ENCODE data around the gene WNT4. TPM values are rescaled to one million over a fixed set of nuclear protein-coding genes. Genes with fewer than 3 reads are reported as not detected.

The WNT4 gene
- total RNA-seq, 6 donors from 2014 or later: 1.0 to 3.2 (median 2.0) TPM

DNA sequence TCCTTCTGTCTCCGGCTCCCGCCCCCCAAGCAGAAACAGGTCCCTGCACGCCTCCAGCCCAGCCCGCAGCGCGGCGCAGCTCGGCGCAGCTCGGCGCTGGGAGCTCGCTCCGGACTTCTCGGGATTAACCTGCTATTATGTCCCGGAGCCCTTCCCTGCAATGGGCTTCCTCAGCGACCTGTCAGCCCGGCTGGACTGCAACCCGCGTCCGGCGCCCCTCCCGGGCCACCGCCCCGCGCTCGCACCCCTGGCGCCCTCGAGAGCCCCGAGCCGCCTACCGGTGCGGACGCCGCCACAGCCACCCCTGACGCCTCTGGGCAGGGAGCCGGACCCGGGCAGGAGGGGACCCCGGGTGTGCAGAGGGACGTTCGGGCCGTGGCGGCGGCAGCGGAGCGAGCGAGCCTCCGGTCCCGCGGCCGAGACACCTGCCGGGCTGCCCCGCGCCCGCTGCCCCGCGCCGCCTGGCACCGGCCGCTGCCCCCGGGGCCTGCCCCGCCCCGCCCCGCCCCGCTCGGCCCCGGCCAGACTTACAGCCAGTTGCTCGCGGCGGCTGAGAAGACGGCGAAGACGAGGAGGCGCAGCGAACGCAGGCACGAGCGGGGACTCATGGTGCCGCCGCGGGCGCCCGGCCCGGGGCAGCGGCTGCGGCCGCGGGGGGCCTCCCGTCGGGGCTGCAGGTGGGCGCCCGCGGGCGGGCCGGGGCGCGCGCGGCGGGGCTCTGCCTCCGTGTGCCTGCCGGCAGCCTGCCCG, 407 bp downstream of the WNT4 start:
- ATAC-seq (ENCODE audit: low FRiP score in 2 of 2) (peak in 1 of 2 donors; percentile 32), DNase-seq (peak in 1 of 2 donors; percentile 89)
- Histone ChIP-seq H3K27me3 (peaks cover 0 to 22% (median 6%) of the 10 kb centered on the region in 4 donors), H3K36me3 (no peaks in the 10 kb centered on the region), H3K9me3 (no peaks in the 10 kb centered on the region), H3K4me3 (peak overlapping the region; percentile 32 to 59 (median 58)), H3K27ac (peak overlapping the region in 1 of 4 donors; percentile 63), H3K4me1 (peaks cover 11 to 29% (median 18%) of the 10 kb centered on the region in 4 donors)
- TF ChIP-seq, protein P1, sequence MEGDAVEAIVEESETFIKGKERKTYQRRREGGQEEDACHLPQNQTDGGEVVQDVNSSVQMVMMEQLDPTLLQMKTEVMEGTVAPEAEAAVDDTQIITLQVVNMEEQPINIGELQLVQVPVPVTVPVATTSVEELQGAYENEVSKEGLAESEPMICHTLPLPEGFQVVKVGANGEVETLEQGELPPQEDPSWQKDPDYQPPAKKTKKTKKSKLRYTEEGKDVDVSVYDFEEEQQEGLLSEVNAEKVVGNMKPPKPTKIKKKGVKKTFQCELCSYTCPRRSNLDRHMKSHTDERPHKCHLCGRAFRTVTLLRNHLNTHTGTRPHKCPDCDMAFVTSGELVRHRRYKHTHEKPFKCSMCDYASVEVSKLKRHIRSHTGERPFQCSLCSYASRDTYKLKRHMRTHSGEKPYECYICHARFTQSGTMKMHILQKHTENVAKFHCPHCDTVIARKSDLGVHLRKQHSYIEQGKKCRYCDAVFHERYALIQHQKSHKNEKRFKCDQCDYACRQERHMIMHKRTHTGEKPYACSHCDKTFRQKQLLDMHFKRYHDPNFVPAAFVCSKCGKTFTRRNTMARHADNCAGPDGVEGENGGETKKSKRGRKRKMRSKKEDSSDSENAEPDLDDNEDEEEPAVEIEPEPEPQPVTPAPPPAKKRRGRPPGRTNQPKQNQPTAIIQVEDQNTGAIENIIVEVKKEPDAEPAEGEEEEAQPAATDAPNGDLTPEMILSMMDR (IDR thresholded peaks at IDR 0.05): peak in 1 of 6 experiments; percentile 25
- TF ChIP-seq POLR2AphosphoS5 (IDR thresholded peaks at IDR 0.05): no peak
- whole genome bisulfite sequencing, 2 donors: 1% methylated on average over 25 of the region's 102 CpGs; no CpG with 5 or more reads in 1 of the 2 donors

DNA sequence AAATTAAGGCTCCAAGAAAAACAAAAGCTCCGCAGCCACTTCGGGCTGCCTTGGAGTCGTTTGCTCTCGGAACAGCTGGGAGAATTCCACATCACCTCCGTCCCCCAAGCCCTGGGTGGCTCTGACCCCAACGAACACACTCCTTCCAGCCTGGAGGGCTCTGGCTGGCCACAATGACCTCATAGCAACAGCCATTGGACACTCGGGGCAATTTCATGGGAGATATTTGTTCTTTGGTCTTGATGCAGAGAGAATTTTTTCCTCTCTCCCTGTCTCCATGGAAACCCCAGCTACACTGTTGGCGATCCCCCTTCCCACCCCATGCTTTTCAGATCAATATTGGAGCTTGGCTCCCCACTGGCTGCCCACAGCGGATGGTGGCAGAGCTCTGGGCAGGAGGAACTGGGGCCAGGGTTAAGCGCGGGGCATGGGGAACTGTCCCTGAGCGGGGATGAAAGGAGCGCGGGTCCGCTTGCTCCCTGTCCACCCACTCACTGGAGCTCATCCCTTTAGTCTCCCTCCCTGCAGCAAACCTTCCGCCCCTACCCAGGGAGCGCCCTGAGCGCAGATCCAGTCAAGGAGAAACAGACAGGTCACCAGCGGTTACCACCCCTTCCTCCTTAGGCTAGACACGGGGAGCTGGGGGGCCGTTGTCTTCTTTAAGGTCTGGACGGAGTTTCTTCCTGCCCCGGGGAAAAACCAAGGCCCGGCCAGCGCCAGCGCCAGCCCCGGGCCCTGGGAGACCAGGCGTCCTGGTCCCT, 1.2 kb downstream of the WNT4 start:
- Histone ChIP-seq H3K36me3 (no peaks in the 10 kb centered on the region), H3K27me3 (peaks cover 0 to 22% (median 6%) of the 10 kb centered on the region in 4 donors), H3K4me3 (peak overlapping the region; percentile 32 to 59 (median 58)), H3K4me1 (peaks cover 11 to 29% (median 18%) of the 10 kb centered on the region in 4 donors), H3K27ac (peak overlapping the region in 1 of 4 donors; percentile 63), H3K9me3 (no peaks in the 10 kb centered on the region)
- ATAC-seq (ENCODE audit: low FRiP score in 2 of 2) (peak in 1 of 2 donors; percentile 18), DNase-seq (no peak)
- WGBS, 2 donors: 12 to 16% methylated on average over 10 to 28 of the region's 28 CpGs
- TF ChIP-seq, protein P1 (IDR thresholded peaks at IDR 0.05): no peak
- TF ChIP-seq POLR2A (IDR thresholded peaks at IDR 0.05) (no peak), EP300 (IDR thresholded peaks at IDR 0.05) (no peak), POLR2AphosphoS5 (IDR thresholded peaks at IDR 0.05) (no peak)

DNA sequence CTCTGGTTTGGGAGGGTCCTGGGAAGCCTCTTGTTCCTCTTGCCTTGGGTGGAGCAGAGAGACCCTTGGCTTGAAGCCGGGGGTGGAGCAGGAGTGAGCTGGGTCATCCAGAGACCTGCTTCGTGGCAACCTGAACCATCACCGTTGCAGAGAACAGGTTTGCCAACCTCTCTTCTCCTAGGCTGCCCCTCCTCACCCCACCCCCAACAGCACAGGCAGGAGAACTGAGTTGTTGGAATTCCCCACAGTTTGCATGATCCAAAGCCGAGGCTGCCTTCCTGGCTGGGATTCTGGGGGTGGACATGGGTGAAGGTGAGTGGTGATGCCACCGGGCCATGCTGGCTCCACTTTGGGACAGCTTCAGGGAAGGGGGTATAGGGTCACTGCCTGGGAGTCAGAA, 2.2 kb downstream of the WNT4 start:
- Histone ChIP-seq H3K27ac (no peak overlapping the region), H3K27me3 (peaks cover 0 to 22% (median 6%) of the 10 kb centered on the region in 4 donors), H3K9me3 (no peaks in the 10 kb centered on the region), H3K4me3 (no peak overlapping the region), H3K36me3 (no peaks in the 10 kb centered on the region), H3K4me1 (peaks cover 11 to 29% (median 18%) of the 10 kb centered on the region in 4 donors)
- DNase-seq: no peak
- 61 to 75% methylated on average over 2 to 5 of the region's 5 CpGs for WGBS, 2 donors
- ATAC-seq (ENCODE audit: low FRiP score in 2 of 2): no peak
- TF ChIP-seq POLR2AphosphoS5 (IDR thresholded peaks at IDR 0.05): no peak
- no peak for TF ChIP-seq POLR2A (IDR thresholded peaks at IDR 0.05)
- TF ChIP-seq, protein P1 (IDR thresholded peaks at IDR 0.05): no peak
- no peak for TF ChIP-seq EP300 (IDR thresholded peaks at IDR 0.05)

DNA sequence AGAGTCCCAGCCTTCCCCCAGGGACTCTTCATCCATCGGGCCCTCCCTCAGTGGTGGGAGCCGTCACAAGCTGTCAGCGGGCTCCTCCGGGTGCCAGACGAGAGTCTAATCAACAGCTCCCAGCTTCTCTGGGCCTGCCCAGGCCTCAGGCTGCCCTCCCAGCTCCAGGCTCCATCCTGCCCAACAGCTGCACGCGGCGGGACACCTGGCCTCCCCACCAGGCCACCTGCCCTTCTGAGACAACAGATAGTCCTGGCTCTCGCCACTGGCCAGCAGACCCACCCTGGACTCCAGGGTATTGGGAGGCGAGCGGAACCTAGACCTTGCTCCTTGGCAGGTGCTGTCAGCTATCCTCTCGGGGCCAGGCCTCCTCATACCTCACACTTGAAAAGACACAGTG, 3.1 kb downstream of the WNT4 start:
- ATAC-seq (ENCODE audit: low FRiP score in 2 of 2) (no peak), DNase-seq (no peak)
- Histone ChIP-seq H3K27me3 (peaks cover 0 to 22% (median 6%) of the 10 kb centered on the region in 4 donors), H3K36me3 (no peaks in the 10 kb centered on the region), H3K27ac (no peak overlapping the region), H3K4me3 (no peak overlapping the region), H3K9me3 (no peaks in the 10 kb centered on the region), H3K4me1 (peaks cover 11 to 29% (median 18%) of the 10 kb centered on the region in 4 donors)
- TF ChIP-seq, protein P1 (IDR thresholded peaks at IDR 0.05): no peak
- no peak for TF ChIP-seq EP300 (IDR thresholded peaks at IDR 0.05)
- no peak for TF ChIP-seq POLR2AphosphoS5 (IDR thresholded peaks at IDR 0.05)
- TF ChIP-seq POLR2A (IDR thresholded peaks at IDR 0.05): no peak
- 92% methylated on average over 5 to 12 of the region's 12 CpGs for WGBS, 2 donors

All from upper lobe of left lung (tissue), 6 donors.